HG02588 (cell line): ENCODE measurements around the gene ALOX5AP.

Source experiments
- ATAC-seq: cut with Tn5 transposase; IDR thresholded peaks from one replicate; pipeline ENCODE4 v1.9.1; 2021; ENCODE audit warnings: mild to moderate bottlenecking, moderate library complexity; ENCODE audit not compliant: unreplicated experiment

The ALOX5AP gene

GRCh38 chr13:30735025-30735871, at the start of gene ALOX5AP:
TSS of gene ALOX5AP (plus strand) at chr13:30735543. CDS start at chr13:30735606, 63 bp downstream.
- peak; percentile 74 for ATAC-seq

DNA sequence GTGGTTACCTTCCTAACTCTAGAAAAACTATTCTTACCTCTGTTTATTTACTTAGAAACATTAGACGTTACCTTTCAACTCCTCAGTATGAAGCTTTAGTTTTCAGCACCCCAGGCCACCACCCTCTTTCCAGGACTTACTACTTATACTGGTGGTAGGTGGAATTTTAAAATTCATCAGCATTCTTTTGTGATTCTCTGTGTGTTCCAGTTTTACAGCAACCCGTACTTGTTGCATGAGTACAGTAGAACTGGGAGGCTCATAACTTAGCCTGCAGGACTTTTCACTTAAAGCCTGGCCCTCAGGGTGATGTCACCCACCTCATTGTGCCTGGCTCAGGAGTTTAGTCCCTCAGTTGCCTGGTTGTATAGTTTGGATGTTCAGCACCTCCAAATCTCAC, 49.4 kb upstream of the ALOX5AP start:
- no peak for ATAC-seq

- ATAC-seq, result no peak
Measured at GRCh38 chr13:30687601-30688000, 47.7 kb upstream of the ALOX5AP start.

DNA sequence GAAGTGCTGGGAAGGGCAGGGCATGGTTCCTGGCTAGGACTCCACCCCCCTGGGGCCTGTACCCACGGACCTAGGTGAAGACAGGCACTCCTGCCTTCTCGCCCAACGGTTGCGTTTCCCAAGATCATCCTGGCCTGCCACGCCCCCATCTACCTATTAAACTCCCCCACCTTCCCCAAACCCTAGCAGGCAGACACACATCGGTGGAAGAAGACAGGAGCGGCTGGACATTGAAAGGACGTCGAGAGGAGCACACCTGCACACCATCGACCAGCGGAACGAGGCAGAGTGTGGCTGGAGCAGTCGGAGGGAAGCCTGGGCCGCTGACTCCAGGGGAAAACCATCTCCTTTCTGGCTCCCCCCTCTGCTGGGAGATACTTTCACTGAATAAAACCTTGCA, 45.6 kb upstream of the ALOX5AP start:
- ATAC-seq, result no peak

- peak; percentile 74 for ATAC-seq
Measured at GRCh38 chr13:30690282-30691188, 44.8 kb upstream of the ALOX5AP start.

GRCh38 chr13:30692113-30692512, 43.2 kb upstream of the ALOX5AP start:
- ATAC-seq, result no peak

GRCh38 chr13:30696278-30697176, 38.8 kb upstream of the ALOX5AP start:
- ATAC-seq, result no peak

DNA sequence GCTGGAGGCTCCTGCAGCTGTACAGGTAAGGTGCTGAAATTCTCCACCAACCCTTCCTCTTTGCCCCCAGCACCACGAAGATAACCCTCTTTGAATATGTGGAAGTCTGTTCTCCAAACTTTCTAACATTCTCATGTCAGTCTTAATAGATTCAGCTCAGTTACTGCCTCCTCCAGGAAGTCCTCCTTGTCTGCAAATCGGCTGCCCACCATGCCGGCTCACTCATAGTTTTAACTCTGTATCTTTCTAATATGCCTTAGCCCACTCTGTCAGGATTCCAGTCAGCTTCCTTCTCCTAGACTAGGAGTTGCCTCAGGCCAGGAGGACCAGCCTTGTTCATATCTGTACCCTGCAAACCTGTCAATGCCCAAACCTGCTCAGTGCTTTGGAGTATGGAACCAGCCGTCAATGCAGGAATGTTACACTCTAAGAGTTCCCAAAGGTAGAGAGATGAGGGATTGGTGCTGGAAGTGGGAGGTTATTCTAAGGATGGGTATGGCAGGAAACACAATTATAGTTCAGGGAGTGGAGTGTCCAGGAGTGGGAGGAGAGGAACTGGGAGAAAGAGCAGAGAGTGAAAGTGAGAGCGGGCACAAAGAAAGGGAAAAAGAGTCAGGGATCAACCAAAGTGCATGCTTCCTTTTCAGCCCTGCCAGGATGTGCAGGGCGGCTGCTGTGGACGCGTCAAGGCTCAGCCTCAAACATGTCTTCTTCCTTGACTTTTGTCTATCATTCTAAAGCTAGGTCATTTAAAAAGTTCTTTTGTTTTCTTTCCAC, 38.0 kb upstream of the ALOX5AP start:
- no peak for ATAC-seq

GRCh38 chr13:30697996-30698401, 37.3 kb upstream of the ALOX5AP start:
- no peak for ATAC-seq

DNA sequence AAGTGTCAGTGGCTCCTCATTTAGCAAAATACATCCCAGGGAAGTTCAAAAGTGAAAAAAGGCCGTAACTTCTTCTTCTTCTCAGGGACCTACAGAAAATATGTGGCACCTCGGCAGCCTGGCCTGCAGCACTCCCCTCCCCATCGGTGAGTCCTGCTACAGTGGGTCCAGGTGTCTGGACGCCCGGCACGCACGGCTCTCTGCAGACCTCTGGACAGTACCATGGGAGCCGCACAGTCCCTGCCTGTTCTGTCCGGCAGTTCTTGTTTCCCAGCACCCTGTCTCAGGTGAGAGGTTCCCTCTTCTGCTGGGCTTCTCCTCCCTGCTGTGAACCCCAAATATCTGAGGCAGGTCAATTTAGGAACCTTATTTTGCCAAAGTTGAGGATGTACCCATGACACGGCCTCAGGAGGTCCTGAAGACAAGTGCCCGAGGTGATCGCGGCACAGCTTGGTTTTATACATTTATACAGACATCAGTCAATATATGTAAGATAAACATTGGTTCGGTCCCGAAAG, 36.8 kb upstream of the ALOX5AP start:
- no peak for ATAC-seq

- no peak for ATAC-seq
Measured at GRCh38 chr13:30700364-30700763, 35.0 kb upstream of the ALOX5AP start.

- no peak for ATAC-seq
Measured at GRCh38 chr13:30702006-30702405, 33.3 kb upstream of the ALOX5AP start.

DNA sequence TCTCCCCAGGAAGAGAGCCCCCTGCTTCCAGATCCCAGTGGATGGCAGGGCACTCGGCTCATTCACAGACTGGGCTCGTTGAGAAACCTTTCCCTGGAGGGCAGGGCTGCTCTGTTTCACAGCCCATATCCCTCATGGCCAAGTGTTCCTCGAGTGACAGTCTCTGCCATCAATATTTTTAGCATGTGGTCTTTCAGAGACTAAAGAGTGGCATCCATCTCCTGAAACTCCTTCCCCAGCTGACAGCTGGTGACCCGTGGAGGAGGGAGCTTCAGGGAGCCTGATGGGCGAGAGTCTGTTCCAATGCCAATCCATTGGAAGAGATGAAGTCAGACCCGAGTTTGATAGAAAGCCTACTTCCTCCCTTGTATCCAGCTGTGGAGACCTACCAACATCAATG, 30.7 kb upstream of the ALOX5AP start:
- ATAC-seq, result no peak

GRCh38 chr13:30705680-30706079, 29.7 kb upstream of the ALOX5AP start:
- ATAC-seq, result no peak

GRCh38 chr13:30708541-30708940, 26.8 kb upstream of the ALOX5AP start:
- ATAC-seq, result no peak

DNA sequence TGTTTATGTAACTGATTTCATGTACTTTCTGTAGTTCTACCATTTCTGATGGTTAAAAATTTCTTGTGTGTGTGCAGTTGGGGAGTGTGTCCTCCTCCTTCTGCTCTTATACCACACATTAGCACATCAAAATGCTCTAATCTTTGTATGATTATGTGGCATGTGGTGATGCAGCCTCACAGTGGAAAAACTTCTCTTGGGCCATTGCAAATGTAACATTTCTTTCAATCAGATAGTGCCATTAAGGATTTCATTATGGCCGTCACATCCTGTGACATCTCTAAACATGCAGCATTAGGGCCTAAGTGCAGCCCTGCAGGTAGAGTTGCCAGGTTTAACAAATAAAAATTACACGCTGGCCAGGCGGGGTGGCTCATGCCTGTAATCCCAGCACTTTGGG, 24.9 kb upstream of the ALOX5AP start:
- ATAC-seq, result no peak

GRCh38 chr13:30711375-30711774, 24.0 kb upstream of the ALOX5AP start:
- ATAC-seq, result no peak

DNA sequence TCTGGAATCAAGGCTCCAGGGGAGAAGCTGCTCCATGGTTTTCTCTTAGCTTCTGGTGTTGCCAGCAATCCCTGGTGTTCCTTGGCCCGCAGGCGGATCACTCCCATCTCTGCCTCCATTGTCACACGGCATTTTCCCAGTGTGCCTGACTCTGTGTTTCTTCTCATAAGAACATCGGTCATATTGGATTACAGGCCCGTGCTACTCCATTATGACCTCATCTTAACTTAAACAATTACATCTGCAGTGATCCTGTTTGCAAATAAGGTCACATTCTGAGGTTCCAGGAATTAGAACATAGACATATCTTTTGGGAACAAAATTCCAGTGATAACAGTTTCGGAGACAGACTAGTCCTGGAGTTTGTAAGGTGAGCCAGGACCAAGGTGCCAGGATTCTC, 23.5 kb upstream of the ALOX5AP start:
- no peak for ATAC-seq

- ATAC-seq, result no peak
Measured at GRCh38 chr13:30712536-30713532, 22.5 kb upstream of the ALOX5AP start.
